ENCODE results near the gene AGAP2. TPM values are rescaled to one million over a fixed set of nuclear protein-coding genes. Genes with fewer than 3 reads are reported as not detected.

Gene AGAP2
- total and polyA plus RNA-seq, 9 of the 15 experiments (the other 6 are each of a cell fraction or from before 2014, with no cell fraction given) = 0.04 to 0.77 (median 0.28) TPM; not detected in 1

- TF ChIP-seq ZNF589 (CRISPR knock-in tag; IDR thresholded peaks at IDR 0.05; ENCODE audit: low read depth) (peak; percentile 93), E4F1 (CRISPR knock-in tag; IDR thresholded peaks at IDR 0.05; ENCODE audit: borderline replicate concordance) (no peak), PHF20 (IDR thresholded peaks at IDR 0.05; ENCODE audit: partially characterized antibody) (peak; percentile 60), ZBTB1 (CRISPR knock-in tag; IDR thresholded peaks at IDR 0.05; ENCODE audit: borderline replicate concordance, low read depth) (no peak; the same call in 1 of the 2 replicates), RNF2 (IDR thresholded peaks at IDR 0.05) (peak; percentile 64), RERE (CRISPR knock-in tag; IDR thresholded peaks at IDR 0.05; ENCODE audit: borderline replicate concordance) (peak; percentile 87; the same call in 1 of the 2 replicates), ASH1L (IDR thresholded peaks at IDR 0.05; ENCODE audit: borderline replicate concordance, low read depth, partially characterized antibody) (peak; percentile 54), SRF (CRISPR knock-in tag; IDR thresholded peaks at IDR 0.05) (peak in 1 of 2 experiments; percentile 86; a peak in 1 of 4 replicates), ZBTB2 (IDR thresholded peaks at IDR 0.05) (no peak), PREB (CRISPR knock-in tag; IDR thresholded peaks at IDR 0.05) (0 out of 2 replicates have a peak, but pooled peaks have one; percentile 72), RFX1 (IDR thresholded peaks at IDR 0.05) (peak; percentile 98), SP2 (IDR thresholded peaks at IDR 0.05; ENCODE audit: extremely low read depth, low read depth, low read length, poor library complexity, severe bottlenecking) (peak; percentile 52), BCOR (IDR thresholded peaks at IDR 0.05) (peak; percentile 5; the same call in 1 of the 2 replicates), FOXM1 (IDR thresholded peaks at IDR 0.05; ENCODE audit: low read depth) (0 out of 2 replicates have a peak, but pooled peaks have one; percentile 1), FOXM1 (CRISPR knock-in tag; IDR thresholded peaks at IDR 0.05; ENCODE audit: low read depth) (no peak)
Measured at GRCh38 chr12:57751788-57752667, 13.5 kb upstream of the AGAP2 start, which contains the start of gene CDK4 (continued).
